Astrocyte (in vitro differentiated cells and primary cell): ENCODE data around the gene C1QTNF12. TPM values are rescaled to one million over a fixed set of nuclear protein-coding genes. Genes with fewer than 3 reads are reported as not detected.
A peak's percentile ranks its signal among the peaks of the same experiment; 100 is the strongest.

ENCODE experiments used
- DNase-seq: peaks from one replicate; pipeline ENCODE4 v3.0.0-alpha.2; 2010; ENCODE audit warnings: low read depth
- FAIRE-seq: peaks from 2 replicates; lab custom pipeline; 2011; peaks lifted over from hg19 to GRCh38; lab: Jason Lieb, UNC
- H2AFZ ChIP-seq: 2 replicates; pipeline ENCODE4 v1.6.0; 2012; ENCODE audit warnings: low read depth, low read length, inconsistent platforms
- H3K27ac ChIP-seq: 2 replicates; pipeline ENCODE4 v1.5.1; 2011; ENCODE audit warnings: low read depth, low read length, inconsistent platforms
- H3K27me3 ChIP-seq: 2 replicates; pipeline ENCODE4 v1.6.0; 2011; ENCODE audit warnings: low read length, inconsistent platforms; ENCODE audit not compliant: insufficient read depth
- H3K36me3 ChIP-seq: 2 replicates; pipeline ENCODE4 v1.5.1; 2011; ENCODE audit warnings: low read length, inconsistent platforms; ENCODE audit not compliant: insufficient read depth
- H3K4me1 ChIP-seq: 2 replicates; pipeline ENCODE4 v1.5.1; 2011; ENCODE audit warnings: low read length, inconsistent platforms; ENCODE audit not compliant: insufficient read depth
- H3K4me2 ChIP-seq: 2 replicates; pipeline ENCODE4 v1.6.0; 2012; ENCODE audit warnings: low read length, inconsistent platforms
- H3K4me3 ChIP-seq: 2 replicates; pipeline ENCODE4 v1.5.1; 2011; ENCODE audit warnings: low read depth, mild to moderate bottlenecking, low read length, inconsistent platforms; ENCODE audit not compliant: insufficient read depth
- H3K79me2 ChIP-seq: 2 replicates; pipeline ENCODE4 v1.6.0; 2012; ENCODE audit warnings: mild to moderate bottlenecking, low read length, inconsistent platforms; ENCODE audit not compliant: insufficient read depth
- H3K9ac ChIP-seq: 2 replicates; pipeline ENCODE4 v1.6.0; 2012; ENCODE audit warnings: mild to moderate bottlenecking, low read length, inconsistent platforms
- H3K9me3 ChIP-seq: 2 replicates; pipeline ENCODE4 v1.5.1; 2012; ENCODE audit warnings: low read depth, mild to moderate bottlenecking, low read length, inconsistent platforms; ENCODE audit not compliant: insufficient read depth
- H4K20me1 ChIP-seq: 2 replicates; pipeline ENCODE4 v1.6.0; 2012; ENCODE audit warnings: low read length, inconsistent platforms; ENCODE audit not compliant: insufficient read depth
- H3K27ac Mint-ChIP-seq: one replicate; pipeline ENCODE4 v1.8.0; 2021; ENCODE audit warnings: mild to moderate bottlenecking, mixed read lengths; ENCODE audit not compliant: unreplicated experiment
- H3K27me3 Mint-ChIP-seq: one replicate; pipeline ENCODE4 v1.8.0; 2021; ENCODE audit warnings: low read depth, mixed read lengths; ENCODE audit not compliant: unreplicated experiment
- H3K36me3 Mint-ChIP-seq: one replicate; pipeline ENCODE4 v1.8.0; 2021; ENCODE audit warnings: low read depth, mixed read lengths; ENCODE audit not compliant: unreplicated experiment
- H3K4me1 Mint-ChIP-seq: one replicate; pipeline ENCODE4 v1.8.0; 2021; ENCODE audit warnings: low read depth, mixed read lengths; ENCODE audit not compliant: unreplicated experiment
- H3K4me3 Mint-ChIP-seq: one replicate; pipeline ENCODE4 v1.8.0; 2021; ENCODE audit warnings: mild to moderate bottlenecking, moderate library complexity, mixed read lengths; ENCODE audit not compliant: unreplicated experiment
- H3K9me3 Mint-ChIP-seq: one replicate; pipeline ENCODE4 v1.8.0; 2021; ENCODE audit warnings: mild to moderate bottlenecking, mixed read lengths; ENCODE audit not compliant: unreplicated experiment
- EZH2 ChIP-seq: IDR thresholded peaks from 2 replicates; pipeline ENCODE4 v1.6.1; 2012; ENCODE audit warnings: mild to moderate bottlenecking, low read length, inconsistent platforms; ENCODE audit not compliant: insufficient read depth
- total RNA-seq: library from RNA; stranded (reverse); gene quantifications from 2 replicates; pipeline ENCODE4 v1.2.1, GENCODE V29; 2021
- TF ChIP-seq, protein P1 (sequence below): IDR thresholded peaks from 2 replicates; pipeline ENCODE4 v1.5.1; 2011; ENCODE audit warnings: low read depth, mild to moderate bottlenecking, inconsistent platforms, low read length, moderate library complexity; ENCODE audit not compliant: insufficient read depth

Gene C1QTNF12
- total RNA-seq, 1 donor from 2014 or later: 3.9 TPM

DNA sequence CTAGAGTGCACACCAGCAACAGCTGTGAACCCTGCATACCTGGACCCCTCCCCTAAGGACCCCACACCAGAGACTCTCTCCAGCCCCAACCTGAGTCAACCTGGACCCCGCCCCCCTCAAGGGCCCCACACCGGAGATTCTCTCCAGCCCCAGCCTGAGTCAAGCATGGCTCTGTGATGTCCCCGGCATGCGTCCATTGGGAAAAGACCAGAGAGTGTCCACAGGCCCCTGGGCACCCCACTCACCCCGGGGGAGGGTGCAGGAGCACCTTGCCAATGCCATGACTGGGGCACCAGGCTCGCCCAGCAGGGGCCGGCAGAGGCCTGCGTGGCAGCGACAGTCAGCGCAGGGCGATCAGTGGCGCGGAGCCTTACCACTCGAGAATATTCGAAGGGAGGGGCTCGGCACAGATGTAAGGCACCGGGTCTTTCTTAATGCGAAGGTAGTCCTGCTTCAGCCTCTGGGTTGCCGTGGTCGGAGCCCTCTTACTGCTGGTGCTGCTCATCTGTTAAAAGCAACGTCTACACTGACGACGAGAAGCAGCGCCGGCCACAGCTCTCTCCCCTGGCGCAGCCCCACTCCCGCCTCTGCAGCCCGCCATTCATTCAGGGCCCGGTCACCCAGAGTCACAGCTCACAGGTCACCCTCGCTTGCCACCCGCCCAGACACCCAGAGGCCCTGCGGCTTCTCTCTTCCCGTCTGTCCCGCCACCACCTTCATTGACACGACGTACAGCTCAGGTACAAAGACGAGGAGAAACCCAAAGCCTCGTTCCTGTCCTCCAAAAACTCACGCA, 21.2 kb upstream of the C1QTNF12 start:
- Histone ChIP-seq H3K4me1 (peaks cover 40% of the 10 kb centered on the region), H4K20me1 (peaks cover 51% of the 10 kb centered on the region), H3K4me2 (no peak overlapping the region), H2AFZ (no peak overlapping the region), H3K9ac (no peak overlapping the region), H3K4me3 (no peak overlapping the region), H3K27ac (peak overlapping the region; percentile 21), H3K79me2 (peaks cover 79% of the 10 kb centered on the region), H3K9me3 (no peaks in the 10 kb centered on the region), H3K36me3 (peaks cover 10% of the 10 kb centered on the region), H3K27me3 (no peaks in the 10 kb centered on the region)
- FAIRE-seq: no peak
- Mint-ChIP-seq H3K4me3 (no peak overlapping the region), H3K4me1 (peaks cover 41% of the 10 kb centered on the region), H3K27ac (peak overlapping the region; percentile 58), H3K36me3 (peaks cover 17% of the 10 kb centered on the region), H3K9me3 (no peaks in the 10 kb centered on the region), H3K27me3 (no peaks in the 10 kb centered on the region)
- TF ChIP-seq EZH2: no peak
- TF ChIP-seq, protein P1, sequence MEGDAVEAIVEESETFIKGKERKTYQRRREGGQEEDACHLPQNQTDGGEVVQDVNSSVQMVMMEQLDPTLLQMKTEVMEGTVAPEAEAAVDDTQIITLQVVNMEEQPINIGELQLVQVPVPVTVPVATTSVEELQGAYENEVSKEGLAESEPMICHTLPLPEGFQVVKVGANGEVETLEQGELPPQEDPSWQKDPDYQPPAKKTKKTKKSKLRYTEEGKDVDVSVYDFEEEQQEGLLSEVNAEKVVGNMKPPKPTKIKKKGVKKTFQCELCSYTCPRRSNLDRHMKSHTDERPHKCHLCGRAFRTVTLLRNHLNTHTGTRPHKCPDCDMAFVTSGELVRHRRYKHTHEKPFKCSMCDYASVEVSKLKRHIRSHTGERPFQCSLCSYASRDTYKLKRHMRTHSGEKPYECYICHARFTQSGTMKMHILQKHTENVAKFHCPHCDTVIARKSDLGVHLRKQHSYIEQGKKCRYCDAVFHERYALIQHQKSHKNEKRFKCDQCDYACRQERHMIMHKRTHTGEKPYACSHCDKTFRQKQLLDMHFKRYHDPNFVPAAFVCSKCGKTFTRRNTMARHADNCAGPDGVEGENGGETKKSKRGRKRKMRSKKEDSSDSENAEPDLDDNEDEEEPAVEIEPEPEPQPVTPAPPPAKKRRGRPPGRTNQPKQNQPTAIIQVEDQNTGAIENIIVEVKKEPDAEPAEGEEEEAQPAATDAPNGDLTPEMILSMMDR: no peak
- DNase-seq: no peak

DNA sequence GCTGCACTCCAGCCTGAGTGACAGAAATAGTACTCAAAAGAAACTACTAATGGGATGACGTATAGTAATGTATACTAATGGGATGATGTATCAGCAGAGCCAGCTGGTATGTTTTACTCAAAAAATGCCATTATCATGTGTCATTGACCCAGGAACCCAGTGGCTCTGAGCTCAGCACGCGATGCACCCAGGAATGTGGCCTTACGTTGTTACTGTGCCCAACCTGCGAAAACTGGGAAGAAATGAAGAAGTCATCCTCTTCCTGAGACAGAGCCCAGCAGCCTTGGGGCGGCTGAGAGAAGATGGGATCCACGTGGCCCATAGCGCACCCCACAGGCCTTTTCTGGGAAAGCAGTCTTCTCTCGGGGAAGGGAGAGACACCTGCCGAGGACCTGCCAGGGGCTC, 18.3 kb upstream of the C1QTNF12 start:
- Histone ChIP-seq H3K4me2 (peak overlapping the region; percentile 66), H3K9ac (peak overlapping the region; percentile 82), H3K4me1 (peaks cover 20% of the 10 kb centered on the region), H3K4me3 (no peak overlapping the region), H3K9me3 (no peaks in the 10 kb centered on the region), H3K79me2 (peaks cover 74% of the 10 kb centered on the region), H2AFZ (no peak overlapping the region), H3K27ac (peak overlapping the region; percentile 97), H3K36me3 (peaks cover 15% of the 10 kb centered on the region), H4K20me1 (peaks cover 34% of the 10 kb centered on the region), H3K27me3 (no peaks in the 10 kb centered on the region)
- H3K9me3 Mint-ChIP-seq: no peaks in the 10 kb centered on the region
- FAIRE-seq (peak; percentile 89), DNase-seq (peak; percentile 98)
- H3K4me1 Mint-ChIP-seq: peaks cover 25% of the 10 kb centered on the region
- H3K27ac Mint-ChIP-seq: peak overlapping the region; percentile 98
- no peak for TF ChIP-seq EZH2
- TF ChIP-seq, protein P1: peak; percentile 58
- H3K27me3 Mint-ChIP-seq: no peaks in the 10 kb centered on the region
- peak overlapping the region; percentile 57 for H3K4me3 Mint-ChIP-seq
- H3K36me3 Mint-ChIP-seq: peaks cover 15% of the 10 kb centered on the region

DNA sequence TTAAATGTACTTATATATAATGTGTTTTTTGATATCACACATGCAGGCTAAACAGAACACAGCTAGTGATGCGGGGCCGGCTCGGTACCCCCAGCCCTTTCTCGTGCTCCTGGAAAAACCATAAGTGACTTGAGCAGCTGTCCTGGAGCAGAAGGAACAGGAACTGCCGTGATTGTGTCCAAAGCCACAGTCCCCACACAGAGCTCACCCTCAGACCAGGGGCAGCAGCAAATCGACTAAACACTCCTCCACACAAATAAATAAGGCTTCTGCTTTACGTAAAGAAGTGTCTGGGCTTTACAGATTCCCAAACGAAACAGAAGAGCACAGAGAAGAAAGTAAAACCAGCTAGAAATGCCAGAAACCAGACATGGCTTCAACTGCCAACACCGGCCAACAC, 17.5 kb upstream of the C1QTNF12 start:
- Histone ChIP-seq H4K20me1 (peaks cover 38% of the 10 kb centered on the region), H3K27ac (peak overlapping the region; percentile 97), H3K4me3 (no peak overlapping the region), H3K36me3 (peaks cover 15% of the 10 kb centered on the region), H3K9ac (peak overlapping the region; percentile 56), H2AFZ (no peak overlapping the region), H3K4me1 (peaks cover 20% of the 10 kb centered on the region), H3K27me3 (no peaks in the 10 kb centered on the region), H3K4me2 (peak overlapping the region; percentile 16), H3K9me3 (no peaks in the 10 kb centered on the region), H3K79me2 (peaks cover 72% of the 10 kb centered on the region)
- TF ChIP-seq EZH2: no peak
- TF ChIP-seq, protein P1: no peak
- H3K9me3 Mint-ChIP-seq: no peaks in the 10 kb centered on the region
- H3K36me3 Mint-ChIP-seq: peaks cover 15% of the 10 kb centered on the region
- DNase-seq: no peak
- no peak for FAIRE-seq
- no peaks in the 10 kb centered on the region for H3K27me3 Mint-ChIP-seq
- H3K4me3 Mint-ChIP-seq: peak overlapping the region; percentile 58
- H3K4me1 Mint-ChIP-seq: peaks cover 25% of the 10 kb centered on the region
- peak overlapping the region; percentile 98 for H3K27ac Mint-ChIP-seq
